Measurements from ENCODE around the gene SART3.

The SART3 gene, protein sequence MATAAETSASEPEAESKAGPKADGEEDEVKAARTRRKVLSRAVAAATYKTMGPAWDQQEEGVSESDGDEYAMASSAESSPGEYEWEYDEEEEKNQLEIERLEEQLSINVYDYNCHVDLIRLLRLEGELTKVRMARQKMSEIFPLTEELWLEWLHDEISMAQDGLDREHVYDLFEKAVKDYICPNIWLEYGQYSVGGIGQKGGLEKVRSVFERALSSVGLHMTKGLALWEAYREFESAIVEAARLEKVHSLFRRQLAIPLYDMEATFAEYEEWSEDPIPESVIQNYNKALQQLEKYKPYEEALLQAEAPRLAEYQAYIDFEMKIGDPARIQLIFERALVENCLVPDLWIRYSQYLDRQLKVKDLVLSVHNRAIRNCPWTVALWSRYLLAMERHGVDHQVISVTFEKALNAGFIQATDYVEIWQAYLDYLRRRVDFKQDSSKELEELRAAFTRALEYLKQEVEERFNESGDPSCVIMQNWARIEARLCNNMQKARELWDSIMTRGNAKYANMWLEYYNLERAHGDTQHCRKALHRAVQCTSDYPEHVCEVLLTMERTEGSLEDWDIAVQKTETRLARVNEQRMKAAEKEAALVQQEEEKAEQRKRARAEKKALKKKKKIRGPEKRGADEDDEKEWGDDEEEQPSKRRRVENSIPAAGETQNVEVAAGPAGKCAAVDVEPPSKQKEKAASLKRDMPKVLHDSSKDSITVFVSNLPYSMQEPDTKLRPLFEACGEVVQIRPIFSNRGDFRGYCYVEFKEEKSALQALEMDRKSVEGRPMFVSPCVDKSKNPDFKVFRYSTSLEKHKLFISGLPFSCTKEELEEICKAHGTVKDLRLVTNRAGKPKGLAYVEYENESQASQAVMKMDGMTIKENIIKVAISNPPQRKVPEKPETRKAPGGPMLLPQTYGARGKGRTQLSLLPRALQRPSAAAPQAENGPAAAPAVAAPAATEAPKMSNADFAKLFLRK

DNA sequence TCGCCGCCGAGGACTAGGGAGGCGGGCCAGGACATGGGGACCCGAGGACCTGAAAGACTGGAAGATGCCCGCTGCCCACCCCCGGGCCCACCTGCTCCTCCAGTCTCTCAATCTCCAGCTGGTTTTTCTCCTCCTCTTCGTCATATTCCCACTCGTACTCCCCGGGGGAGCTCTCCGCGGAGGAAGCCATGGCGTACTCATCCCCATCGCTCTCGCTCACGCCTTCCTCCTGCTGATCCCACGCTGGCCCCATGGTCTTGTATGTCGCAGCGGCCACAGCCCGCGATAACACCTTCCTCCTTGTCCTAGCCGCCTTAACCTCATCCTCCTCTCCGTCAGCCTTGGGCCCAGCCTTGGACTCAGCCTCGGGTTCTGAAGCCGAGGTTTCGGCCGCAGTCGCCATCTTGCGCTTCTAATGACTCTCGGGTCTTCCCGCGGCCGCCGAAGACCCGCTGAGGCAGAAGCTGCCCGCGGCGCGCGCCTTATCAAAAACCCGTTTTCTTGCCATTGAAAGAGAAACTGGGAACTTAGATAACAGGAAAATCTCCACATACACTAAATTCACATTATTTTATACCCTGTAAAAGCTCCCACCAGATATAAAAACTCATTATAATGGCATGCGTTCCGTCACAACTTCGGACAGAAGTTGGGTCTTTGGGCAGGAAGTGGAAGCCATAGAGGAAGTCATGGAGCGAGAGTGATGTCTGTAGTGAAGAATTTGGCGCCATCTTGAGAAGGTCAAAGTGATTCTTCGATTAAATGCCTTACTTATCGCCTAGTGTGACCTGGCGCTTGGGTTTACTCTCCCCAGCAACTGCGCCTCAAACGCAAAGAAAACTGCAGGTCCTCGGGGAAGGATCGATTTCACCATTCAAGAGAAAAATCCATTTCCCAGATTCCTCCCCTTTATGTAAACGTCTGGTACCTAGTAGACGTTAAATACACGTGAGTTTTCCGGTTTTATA is at the start of gene SART3:
SART3 (minus strand) TSS at position 422 of the 968 bp plus-strand sequence; CDS start at position 403, 19 bp downstream.
- DNase-seq: peak; percentile 92 to 93 (median 93)

DNA sequence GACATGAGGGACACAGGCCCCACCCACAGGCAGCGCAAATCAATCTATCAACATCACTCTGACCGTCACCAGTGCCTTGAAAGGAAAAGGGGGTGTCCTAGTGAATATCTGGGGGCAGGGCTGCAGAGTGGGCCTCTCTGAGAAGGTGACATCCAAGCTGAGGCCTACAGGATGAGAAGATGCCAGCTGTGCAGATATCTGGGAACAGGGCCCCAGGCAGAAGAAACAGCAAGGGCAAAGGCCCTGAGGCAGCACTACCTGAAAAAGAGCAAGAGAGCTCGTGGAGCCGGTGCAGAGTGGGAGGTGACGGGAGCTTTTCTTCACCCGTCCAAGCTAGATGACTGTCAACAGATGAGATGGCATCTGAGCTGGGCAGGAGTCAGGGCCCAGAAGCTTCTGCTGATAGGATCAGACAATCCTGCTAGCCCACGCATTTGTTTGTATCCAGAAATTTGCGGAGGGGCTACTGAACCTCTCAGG is 49.4 kb upstream of the SART3 start:
- DNase-seq: no peak

DNA sequence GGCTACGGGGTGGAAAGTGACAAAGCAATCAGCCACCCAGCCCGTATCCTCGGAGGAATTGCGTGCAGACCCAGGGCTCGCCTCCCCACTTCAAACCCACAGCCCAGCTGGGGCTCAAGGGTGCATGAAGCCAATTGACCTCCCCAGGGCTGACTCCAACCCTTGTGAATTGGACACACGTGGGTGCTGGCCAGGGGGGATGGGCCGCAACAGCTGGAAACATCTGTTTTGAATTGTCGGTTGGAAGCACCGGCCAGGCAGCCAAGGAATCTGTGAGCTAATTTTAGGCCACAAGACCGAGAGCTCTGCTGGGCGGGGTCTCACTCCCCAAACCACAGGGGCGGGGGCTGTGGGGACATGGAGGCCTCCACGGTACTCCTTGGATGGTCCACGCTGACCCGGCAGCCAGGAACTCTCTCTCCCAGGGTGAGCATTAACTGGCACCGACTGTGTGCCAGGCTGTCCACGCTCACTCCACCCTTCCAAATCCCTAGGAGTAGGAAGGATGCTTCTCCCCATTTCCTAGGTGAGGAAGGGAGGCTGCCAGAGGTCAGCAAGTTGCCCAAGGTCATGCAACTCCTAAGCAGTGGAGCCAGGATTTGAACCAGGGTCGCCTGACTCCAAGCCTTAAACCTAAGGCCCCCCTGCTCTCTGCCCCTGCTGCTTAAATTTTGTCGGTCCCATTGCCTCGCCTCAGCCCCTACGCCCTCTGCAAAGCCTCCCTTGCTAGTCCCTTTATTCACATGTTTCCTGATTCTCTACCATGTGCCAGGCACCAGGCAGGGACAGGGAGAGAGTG is 48.8 kb upstream of the SART3 start:
- DNase-seq: no peak

DNA sequence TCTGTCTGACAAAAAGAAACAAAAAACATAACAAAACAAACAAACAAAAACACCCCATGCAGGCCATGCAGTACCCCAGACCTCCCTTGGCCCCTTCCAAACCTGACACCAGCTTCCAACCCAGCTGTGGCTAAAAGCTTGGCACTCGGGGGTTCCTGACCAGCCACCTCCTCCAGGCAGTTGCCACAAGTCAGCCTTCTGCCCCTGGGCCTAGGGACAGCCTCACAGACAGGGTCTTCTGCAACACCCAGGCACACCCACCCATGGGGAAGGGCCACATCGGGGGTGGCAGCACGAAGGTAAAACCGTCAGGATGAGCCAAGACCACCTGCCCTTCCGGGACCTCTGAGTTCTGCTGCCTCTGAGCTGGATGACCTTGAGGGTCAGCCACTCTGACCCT is 47.6 kb upstream of the SART3 start:
- no peak for DNase-seq

DNA sequence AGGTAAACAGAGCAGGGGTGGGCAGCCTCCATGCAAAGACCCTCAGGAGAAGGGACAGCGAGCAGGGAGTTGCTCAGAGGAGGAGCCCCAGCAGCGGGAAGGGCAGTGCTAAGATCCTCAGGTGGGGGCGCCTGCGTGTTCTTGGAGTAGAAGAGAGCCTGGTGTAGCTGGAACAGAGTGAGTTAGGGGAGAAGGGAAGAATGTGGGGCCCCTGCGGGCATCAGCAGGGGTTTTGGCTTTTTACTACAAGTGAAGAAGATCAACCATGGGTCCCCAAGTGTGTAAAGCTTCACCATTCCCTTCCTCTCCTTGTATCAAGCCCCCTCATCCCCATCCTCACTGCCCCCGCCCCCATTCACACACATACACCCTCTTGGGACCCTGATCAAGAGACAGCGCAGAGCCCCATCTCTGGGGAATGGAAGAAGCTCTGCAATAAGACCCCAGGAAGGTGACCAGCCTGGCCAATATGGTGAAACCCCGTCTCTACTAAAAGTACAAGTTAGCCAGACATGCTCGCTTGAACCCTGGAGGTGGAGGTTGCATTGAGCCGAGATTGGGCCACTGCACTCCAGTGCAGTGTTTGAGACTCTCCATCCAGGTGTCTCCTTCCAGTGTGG is 47.1 kb upstream of the SART3 start:
- DNase-seq: no peak

DNA sequence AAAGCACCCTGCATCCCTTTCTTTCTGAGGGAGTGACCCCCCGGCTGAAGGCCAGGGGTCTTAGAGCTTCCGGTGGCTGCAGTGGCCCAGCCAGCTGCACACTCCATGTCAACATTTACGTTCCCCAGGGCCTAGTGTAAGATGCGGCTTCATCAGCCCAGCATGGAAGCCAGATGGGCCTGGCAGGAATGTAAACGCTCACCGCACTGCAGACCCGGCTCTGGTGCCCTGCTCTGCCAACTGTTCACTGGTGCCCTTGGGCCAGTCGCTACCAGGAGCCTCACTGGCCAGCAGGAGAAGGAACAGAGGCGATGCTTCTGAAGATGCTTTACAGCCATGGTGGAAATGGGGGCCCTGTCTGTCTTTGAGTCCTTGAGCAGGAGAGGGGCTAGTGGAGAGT is 45.5 kb upstream of the SART3 start:
- DNase-seq: no peak

DNA sequence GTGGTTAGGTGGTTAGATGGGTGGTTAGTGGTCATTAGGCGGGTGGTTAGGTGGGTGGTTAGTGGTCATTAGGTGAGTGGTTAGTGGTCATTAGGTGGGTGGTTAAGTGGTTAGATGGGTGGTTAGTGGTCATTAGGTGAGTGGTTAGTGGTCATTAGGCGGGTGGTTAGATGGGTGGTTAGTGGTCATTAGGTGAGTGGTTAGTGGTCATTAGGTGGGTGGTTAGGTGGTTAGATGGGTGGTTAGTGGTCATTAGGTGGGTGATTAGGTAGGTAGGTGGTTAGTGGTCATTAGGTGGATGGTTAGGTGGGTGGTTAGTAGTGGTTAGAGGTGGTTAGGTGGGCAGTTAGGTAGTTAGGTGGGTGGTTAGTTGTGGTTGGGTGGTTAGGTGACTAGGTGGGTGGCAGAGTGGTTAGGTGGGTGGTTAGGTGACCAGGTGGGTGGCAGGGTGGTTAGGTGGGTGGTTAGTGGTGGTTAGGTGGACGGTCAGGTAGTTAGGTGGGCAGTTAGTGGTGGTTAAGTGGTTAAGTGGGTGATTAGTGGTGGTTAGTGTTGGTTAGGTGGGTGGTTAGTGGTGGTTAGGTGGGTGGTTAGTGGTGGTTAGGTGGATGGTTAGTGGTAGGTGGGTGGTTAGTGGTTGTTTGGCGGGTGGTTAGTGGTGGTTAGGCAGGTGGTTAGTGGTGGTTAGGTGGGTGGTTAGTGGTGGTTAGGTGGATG is 44.9 kb upstream of the SART3 start:
- DNase-seq: no peak

DNA sequence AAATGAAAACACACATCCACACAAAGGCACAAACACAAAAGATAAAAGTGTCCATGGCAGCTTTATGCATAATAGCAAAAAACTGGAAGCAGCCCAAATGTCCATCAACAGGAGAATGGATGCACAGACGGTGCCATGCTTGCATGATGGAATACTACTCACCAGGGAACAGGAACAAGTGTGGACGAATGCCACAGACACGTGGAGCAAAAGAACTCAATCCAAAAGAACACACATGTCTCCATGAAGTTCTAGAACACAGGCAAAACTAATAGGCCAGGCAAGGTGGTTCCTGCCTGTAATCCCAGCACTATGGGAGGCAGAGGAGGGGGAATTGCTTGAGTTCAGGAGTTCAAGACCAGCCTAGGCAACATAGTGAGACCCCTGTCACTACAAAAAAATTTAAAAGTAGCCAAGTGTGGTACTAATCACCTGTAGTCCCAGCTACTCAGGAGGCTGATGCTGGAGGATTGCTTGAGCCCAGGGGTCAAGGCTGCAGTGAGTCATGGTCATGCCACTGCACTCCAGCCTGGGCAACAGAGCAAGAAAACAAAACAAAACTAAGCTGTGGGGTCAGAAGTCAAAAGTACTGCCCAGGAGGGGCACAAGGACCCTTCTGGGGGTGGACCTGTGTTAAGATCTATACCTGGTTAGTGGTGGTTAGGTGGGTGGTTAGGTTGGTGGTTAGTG is 44.2 kb upstream of the SART3 start:
- DNase-seq: peak in 2 of 3 donors; percentile 33 to 41

DNA sequence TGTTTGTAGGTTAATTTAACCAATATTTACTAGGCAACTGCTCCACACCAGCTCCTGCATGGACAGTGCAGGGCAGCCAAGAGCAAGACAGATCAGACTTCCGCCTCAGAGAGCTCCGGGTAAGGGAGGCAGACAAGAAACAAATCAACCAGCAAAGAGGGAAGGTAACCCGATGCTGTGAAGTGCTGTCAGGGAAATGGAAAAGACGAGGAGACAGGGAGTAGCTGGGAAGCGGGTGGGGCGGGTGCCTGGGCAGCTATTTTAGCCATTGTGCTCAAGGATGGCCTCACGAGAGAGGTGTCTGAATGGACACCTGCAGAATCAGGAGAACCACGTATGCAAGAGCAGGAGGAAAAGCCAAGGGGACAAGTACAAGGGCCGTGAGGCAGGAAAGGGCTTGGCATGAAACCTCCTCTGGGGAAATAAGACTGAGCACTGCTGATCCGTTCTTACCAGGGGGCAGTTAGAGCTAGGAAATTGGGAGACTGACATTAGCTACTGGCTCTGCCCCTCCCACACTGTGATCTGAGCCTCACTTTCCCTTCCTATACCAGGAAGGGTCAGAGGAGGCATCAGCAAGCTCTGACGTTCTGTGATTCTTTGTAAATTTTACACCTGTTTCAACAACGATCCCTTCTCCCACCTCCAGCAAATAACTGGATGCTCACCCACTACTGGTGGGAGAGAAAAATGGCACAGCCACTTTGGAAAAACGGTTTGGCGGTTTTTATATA is 43.4 kb upstream of the SART3 start:
- DNase-seq: no peak

DNA sequence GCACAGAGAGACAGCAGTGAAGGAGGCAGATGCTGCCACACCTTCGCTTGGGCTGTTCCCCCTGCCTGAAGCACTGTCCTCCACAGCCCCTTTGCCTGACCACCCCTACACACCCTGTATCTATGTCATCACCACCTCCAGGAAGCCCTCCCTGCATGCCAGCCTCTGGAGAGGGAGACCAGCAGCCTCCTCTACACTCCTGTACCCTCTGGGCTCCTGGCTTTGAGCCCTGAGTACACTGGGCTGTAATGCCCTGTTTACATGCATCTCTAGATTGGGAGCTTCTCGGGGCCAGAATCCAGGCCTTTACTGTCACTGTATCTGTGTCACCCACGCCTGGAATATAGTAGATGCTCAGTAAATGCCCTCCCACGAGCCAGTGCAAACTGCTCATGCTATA is 42.8 kb upstream of the SART3 start:
- no peak for DNase-seq

DNA sequence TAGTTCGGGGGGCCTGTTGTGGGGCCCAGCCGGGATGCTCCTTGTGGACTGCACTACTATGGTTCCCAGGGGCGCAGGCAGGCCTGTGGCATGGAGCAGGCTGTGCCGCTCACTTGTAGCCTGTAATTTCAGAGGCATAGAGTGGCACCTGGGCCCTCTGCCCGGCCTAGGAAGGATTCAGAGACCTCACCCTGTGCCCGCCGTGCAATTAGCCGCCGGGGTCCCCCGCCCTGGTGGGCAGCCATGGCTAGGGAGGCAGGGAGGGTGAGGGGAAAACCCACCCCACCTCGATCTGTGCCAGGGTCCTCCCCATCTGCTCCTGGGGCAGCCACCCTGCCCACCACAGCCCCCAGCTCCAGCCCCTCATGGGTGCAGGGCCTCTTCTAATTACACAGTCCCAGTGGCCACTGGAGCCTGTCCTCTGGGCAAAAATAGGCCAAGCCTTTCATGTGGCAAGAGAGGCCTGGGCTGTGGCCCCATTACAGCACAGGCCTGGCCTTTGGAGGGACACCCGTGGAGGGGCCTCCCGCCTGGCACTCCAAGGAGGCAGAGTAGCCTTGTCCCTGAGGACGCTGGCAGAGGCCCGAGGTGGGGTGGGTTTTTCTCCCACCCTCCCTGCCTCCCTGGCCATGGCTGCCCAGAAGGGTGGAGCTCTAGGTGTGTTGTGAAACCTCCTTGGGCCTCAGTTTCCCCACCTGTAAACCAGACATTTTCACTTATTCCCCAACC is 42.2 kb upstream of the SART3 start:
- no peak for DNase-seq

DNA sequence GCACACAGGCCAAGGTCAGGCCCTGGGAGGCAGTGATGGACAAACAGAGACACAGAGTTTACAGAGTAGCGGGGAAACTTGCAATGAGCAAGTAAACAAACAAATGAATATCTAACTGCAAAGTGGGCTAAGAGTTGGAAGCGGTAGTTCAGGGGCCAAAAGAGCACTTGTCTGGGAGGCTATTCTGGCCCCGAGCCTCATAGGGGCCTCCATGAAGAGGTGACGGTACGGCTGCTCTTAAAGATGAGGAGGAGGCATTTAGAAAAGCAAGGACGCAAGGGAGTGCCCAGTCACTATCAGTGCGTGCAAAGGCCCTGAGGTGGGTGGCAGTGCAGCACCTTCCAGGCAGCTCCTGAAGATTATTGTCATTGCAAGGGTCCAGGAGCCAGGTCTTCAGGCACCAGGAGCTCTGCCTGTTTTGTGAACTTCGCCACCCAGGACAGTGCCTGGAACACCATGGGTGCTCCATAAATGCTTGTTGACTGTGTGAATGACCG is 41.3 kb upstream of the SART3 start:
- no peak for DNase-seq

DNA sequence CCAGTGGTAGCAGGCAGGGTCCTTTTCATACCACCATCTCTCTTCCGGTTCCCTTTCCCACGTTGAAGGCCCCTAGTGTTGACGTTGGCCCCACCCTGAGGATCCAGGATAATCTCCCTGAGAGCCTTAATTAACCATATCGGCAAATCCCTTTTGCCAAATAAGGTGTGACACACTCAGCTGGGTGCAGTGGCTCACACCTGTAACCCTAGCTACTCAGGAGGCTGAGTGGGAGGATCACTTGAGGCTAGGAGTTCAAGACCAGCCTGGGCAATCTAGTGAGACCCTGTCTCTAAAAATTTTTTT is 39.7 kb upstream of the SART3 start:
- DNase-seq: no peak

DNA sequence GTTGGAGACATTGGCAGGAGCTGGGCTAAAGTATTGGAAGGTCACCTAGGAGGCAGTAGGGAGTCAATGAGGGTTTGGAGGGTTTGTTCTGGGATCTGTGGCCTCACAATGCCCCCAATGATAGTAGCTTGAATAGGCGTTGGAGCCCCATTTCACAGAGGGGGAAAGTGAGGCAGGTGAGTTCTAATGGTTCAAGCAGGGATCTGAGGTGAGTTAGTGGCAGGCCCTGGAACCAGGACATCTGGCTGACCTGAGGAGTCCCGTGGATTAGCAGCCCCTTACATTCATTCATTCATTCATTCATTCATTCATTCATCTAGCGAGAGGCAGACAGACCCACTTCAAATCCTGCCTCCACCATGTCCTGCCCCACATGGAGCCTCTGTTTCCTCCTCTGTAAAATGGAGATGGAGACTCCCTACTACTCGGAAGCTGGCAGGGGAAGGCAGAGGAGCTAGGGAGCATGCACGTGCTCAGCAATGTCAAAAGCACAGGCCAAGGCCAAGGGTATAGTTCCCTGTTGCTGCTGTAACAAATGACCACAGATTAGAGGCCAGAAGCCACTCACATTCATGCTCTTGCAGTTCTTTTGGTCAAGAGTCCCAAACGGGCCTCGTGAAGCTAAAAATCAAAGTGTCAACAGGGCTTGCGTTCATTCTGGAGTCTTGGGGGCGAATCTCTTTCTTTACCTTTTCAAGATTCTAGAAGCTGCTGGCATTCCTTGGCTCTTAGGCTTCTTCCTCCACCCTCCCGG is 39.2 kb upstream of the SART3 start:
- DNase-seq: no peak

DNA sequence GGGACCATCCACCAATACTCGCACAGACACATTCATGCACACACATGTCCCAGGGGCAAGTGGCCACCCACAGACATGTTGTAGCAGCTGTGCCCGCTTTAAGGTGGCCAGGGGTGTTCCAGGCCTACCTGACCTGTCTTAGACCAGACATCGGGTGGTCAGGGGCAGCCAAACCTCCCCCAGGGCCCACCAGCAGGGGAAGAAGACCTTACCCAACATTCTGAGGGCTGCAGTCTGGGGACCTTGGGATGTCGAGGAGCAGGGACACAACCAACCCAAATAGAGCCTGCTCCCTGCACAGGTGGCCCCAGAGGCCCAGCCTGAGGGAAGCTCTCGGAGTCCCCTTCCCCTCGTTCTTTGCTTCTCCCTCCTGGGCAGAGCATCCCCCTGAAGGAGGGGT is 38.6 kb upstream of the SART3 start:
- DNase-seq: no peak

DNA sequence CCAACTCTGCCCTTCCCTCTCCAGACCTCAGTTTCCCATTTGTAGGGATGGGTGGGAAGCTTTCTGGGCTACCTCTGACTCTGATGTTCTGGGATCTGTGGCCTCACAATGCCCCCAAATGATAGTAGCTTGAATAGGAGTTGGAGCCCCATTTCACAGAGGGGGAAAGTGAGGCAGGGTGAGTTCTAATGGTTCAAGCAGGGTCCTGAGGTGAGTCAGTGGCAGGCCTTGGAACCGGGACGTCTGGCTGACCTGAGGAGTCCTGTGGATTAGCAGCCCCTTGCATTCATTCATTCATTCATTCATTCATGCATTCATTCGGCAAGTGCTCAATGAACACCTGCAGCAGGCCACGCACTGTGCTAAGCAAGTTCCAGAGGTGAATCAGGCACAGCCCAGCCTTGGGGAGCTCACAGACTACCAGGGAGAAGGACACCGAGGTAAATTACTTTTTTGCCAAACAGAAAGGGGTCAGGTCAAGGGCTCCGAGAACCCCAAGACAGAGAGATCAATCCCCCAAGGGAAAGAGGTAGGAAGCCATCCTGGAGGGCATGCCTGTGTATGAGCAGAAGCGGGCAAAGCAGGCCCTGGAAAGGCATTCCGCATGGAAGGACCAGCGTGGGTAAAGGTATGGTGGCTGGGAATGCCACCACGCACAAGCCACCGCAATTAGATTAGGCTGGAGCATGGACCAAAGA is 37.7 kb upstream of the SART3 start:
- DNase-seq: no peak
